ENCODE data around the gene RAPGEF5.

The RAPGEF5 gene

DNA sequence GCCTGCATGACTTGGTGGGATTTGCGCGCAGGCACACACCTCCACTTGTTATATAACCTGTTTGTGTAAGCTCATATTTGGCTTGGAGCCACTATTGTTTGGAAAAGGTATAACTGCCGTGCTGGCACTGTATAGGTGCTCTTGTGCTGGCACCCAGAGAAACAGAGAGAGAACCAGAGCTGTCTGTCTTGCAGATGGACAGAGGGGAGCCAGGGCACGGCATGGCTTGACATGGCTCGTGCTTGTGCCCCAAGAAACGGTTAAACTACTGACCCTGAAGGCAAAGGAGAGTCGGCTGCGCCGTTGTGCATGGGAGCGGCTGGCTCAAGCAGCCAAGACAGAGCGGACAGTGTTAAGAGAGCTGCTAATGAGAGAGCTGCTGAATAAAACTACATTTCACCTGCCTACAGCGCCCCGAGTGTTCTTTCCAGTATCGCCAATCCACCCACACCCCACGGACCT, 23.2 kb downstream of the RAPGEF5 start:
- H3K27ac ChIP-seq, result peak overlapping the region; percentile 47

DNA sequence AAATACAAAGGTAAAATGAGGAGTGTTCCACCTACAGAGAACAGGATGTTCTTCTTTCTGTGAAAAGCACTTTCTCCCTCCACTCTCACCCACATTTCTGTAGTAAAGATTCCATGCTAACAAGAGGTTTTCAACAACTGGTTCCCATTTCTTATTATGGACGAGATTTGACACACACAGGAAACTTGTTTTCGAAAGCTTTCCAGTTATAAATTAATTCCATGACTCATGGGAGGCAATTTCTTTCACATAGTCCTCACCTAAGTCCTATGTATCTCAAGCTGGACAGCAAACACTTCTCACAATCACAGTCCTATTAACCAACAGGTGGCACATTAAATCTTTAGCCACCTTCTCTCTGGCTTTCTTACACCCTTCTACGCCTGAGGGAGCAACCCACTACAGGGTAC, 24.5 kb downstream of the RAPGEF5 start:
- no peak for TF ChIP-seq ZFX (IDR thresholded peaks at IDR 0.05)
- TF ChIP-seq, protein P1, sequence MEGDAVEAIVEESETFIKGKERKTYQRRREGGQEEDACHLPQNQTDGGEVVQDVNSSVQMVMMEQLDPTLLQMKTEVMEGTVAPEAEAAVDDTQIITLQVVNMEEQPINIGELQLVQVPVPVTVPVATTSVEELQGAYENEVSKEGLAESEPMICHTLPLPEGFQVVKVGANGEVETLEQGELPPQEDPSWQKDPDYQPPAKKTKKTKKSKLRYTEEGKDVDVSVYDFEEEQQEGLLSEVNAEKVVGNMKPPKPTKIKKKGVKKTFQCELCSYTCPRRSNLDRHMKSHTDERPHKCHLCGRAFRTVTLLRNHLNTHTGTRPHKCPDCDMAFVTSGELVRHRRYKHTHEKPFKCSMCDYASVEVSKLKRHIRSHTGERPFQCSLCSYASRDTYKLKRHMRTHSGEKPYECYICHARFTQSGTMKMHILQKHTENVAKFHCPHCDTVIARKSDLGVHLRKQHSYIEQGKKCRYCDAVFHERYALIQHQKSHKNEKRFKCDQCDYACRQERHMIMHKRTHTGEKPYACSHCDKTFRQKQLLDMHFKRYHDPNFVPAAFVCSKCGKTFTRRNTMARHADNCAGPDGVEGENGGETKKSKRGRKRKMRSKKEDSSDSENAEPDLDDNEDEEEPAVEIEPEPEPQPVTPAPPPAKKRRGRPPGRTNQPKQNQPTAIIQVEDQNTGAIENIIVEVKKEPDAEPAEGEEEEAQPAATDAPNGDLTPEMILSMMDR (conservative IDR thresholded peaks at IDR 0.05), result no peak
- no peak overlapping the region for H3K27ac ChIP-seq

More for the DNA sequence above, 23.2 kb downstream of the RAPGEF5 start:
- TF ChIP-seq, protein P1 (conservative IDR thresholded peaks at IDR 0.05), result no peak
- no peak for TF ChIP-seq ZFX (IDR thresholded peaks at IDR 0.05)

- TF ChIP-seq, protein P1 (conservative IDR thresholded peaks at IDR 0.05), result no peak
- TF ChIP-seq ZFX (IDR thresholded peaks at IDR 0.05), result no peak
- no peak overlapping the region for H3K27ac ChIP-seq
Observed at GRCh38 chr7:22331704-22332103, 25.2 kb downstream of the RAPGEF5 start.

DNA sequence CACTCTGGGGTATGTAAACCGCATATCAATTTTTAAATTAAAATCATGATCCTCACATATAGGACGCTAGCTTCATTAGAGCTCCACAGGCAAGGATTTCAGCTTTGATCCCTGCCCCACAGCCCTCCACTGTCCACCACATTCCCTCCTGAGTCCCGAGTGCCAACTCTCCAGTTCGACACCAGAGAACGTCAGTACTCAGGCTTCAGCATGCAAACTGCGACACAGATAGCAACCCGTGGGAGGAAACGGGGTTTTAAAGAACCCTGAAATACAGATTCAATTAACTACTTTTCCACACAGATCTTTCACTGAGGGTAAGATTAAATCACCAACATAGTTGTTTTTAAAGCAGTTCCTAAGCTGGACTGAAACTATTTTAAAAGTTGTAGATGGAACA, 26.1 kb downstream of the RAPGEF5 start:
- no peak overlapping the region for H3K27ac ChIP-seq
- TF ChIP-seq, protein P1 (conservative IDR thresholded peaks at IDR 0.05), result no peak
- TF ChIP-seq ZFX (IDR thresholded peaks at IDR 0.05), result no peak

DNA sequence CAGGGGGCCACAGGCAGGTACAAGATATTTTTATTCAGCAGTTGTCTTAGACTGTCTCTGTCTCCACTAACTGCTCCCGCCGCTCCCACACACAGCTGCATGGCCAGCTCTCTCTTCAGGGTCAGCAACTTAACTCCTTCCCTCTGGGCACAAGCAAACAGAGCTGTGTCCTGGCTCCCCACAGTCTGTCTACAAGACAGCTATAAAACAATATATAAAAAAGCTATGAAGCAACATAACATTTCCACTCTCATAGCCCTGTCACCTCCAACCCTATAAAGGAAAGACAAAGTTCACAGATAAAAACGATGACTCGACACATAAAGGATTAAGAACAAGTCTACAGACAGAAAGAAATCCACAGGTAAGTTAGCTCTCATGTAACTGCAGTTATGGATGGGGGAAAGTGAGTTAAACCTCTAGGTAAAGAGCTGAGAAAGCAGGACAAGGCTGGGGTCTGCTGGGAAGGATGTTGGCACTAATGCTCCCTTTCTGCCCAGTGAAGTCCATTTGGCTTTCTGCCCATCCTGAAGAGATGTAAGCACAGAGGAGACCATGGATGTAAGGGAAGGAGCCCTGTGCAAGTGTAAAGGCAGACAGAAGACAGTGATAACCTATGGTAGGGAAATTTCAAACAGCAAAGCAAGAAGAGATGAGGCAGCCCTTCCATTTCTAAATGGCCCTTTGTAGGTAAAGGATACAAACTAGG, 27.0 kb downstream of the RAPGEF5 start:
- H3K27ac ChIP-seq, result peak overlapping the region; percentile 20; the same call in 1 of the 2 replicates
- no peak for TF ChIP-seq ZFX (IDR thresholded peaks at IDR 0.05)
- TF ChIP-seq, protein P1 (conservative IDR thresholded peaks at IDR 0.05), result no peak

DNA sequence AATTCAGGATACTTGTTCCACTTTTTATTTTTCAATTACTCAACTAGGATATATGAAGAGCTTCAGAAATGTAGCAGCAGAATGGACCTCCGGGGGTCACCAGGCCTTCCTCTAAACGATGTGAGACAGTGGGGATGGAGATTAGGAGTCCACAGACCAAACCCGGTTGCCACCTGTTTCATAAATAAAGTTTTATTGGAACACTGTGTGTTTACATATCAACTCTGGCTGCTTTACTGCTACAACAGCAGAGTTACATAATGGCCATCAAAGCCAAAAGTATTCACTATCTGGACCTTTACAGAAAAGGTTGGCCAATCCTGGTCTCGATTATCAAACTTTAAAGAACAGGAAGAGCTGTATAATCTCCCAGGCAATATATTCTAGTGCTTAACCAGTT, 30.8 kb downstream of the RAPGEF5 start:
- no peak overlapping the region for H3K27ac ChIP-seq
- no peak for TF ChIP-seq ZFX (IDR thresholded peaks at IDR 0.05)
- TF ChIP-seq, protein P1 (conservative IDR thresholded peaks at IDR 0.05), result no peak

- H3K27ac ChIP-seq, result no peak overlapping the region
- no peak for TF ChIP-seq ZFX (IDR thresholded peaks at IDR 0.05)
- TF ChIP-seq, protein P1 (conservative IDR thresholded peaks at IDR 0.05), result no peak
Observed at GRCh38 chr7:22325671-22326070, 31.3 kb downstream of the RAPGEF5 start.

Measured in C4-2B (cell line).